Parathyroid adenoma (tissue), 2 donors: Measurements from ENCODE around the gene NT5DC3.

ENCODE experiments used
- H2AFZ ChIP-seq: fragments of 300-600 bp; sonication (generic); one replicate; pipeline ENCODE4 v1.7.0; 2017; ENCODE audit warnings: antibody characterized with exemption, mild to moderate bottlenecking
- H3K27ac ChIP-seq: fragments of 300-600 bp; sonication (generic); one replicate; pipeline ENCODE4 v1.7.0; 2017
- H3K27me3 ChIP-seq: fragments of 300-600 bp; sonication (generic); one replicate; pipeline ENCODE4 v1.7.0; 2017; ENCODE audit warnings: low read length; ENCODE audit not compliant: control insufficient read depth, insufficient read depth
- H3K36me3 ChIP-seq: fragments of 300-600 bp; sonication (generic); one replicate; pipeline ENCODE4 v1.7.0; 2017; ENCODE audit warnings: low read length; ENCODE audit not compliant: control insufficient read depth, insufficient read depth
- H3K4me1 ChIP-seq: fragments of 300-600 bp; sonication (generic); one replicate; pipeline ENCODE4 v1.7.0; 2017; ENCODE audit warnings: control low read depth
- H3K4me2 ChIP-seq: fragments of 300-600 bp; sonication (generic); one replicate; pipeline ENCODE4 v1.7.0; 2017; ENCODE audit warnings: low read length
- H3K4me3 ChIP-seq: fragments of 300-600 bp; sonication (generic); one replicate; pipeline ENCODE4 v1.7.0; 2017; ENCODE audit warnings: low read depth, low read length
- H3K79me2 ChIP-seq: fragments of 300-600 bp; sonication (generic); one replicate; pipeline ENCODE4 v1.7.0; 2017; ENCODE audit warnings: control low read depth
- H3K9ac ChIP-seq: fragments of 300-600 bp; sonication (generic); one replicate; pipeline ENCODE4 v1.7.0; 2017; ENCODE audit warnings: mild to moderate bottlenecking
- H3K9me3 ChIP-seq: fragments of 300-600 bp; sonication (generic); one replicate; pipeline ENCODE4 v1.7.0; 2017; ENCODE audit warnings: low read length; ENCODE audit not compliant: control insufficient read depth
- CTCF ChIP-seq: fragments of 300-600 bp; sonication (generic); IDR thresholded peaks from one replicate; pipeline ENCODE4 v1.7.0; 2017; ENCODE audit warnings: antibody characterized with exemption, mild to moderate bottlenecking
- donor health status: primary hyperparathyroidism.

The NT5DC3 gene

GRCh38 chr12:103834942-103835341 lies 6.1 kb downstream of the NT5DC3 start:
- Histone ChIP-seq H3K27ac (no peak overlapping the region), H3K4me3 (no peak overlapping the region), H3K79me2 (no peaks in the 10 kb centered on the region)

GRCh38 chr12:103833891-103834290 lies 7.1 kb downstream of the NT5DC3 start:
- H2AFZ ChIP-seq: no peak overlapping the region
- no peak overlapping the region for H3K4me3 ChIP-seq
- H3K4me2 ChIP-seq: no peak overlapping the region
- no peak for TF ChIP-seq CTCF
- no peaks in the 10 kb centered on the region for H3K9me3 ChIP-seq
- no peak overlapping the region for H3K27ac ChIP-seq
- no peaks in the 10 kb centered on the region for H3K4me1 ChIP-seq
- H3K27me3 ChIP-seq: no peaks in the 10 kb centered on the region
- no peaks in the 10 kb centered on the region for H3K79me2 ChIP-seq
- H3K9ac ChIP-seq: no peak overlapping the region
- H3K36me3 ChIP-seq: no peaks in the 10 kb centered on the region

More at GRCh38 chr12:103834942-103835341, 6.1 kb downstream of the NT5DC3 start:
- H2AFZ ChIP-seq: no peak overlapping the region
- TF ChIP-seq CTCF: no peak
- no peaks in the 10 kb centered on the region for H3K9me3 ChIP-seq
- no peaks in the 10 kb centered on the region for H3K4me1 ChIP-seq
- H3K27me3 ChIP-seq: no peaks in the 10 kb centered on the region
- H3K9ac ChIP-seq: no peak overlapping the region
- no peak overlapping the region for H3K4me2 ChIP-seq
- H3K36me3 ChIP-seq: no peaks in the 10 kb centered on the region

- no peak overlapping the region for H3K4me3 ChIP-seq
- no peak overlapping the region for H3K9ac ChIP-seq
- no peak overlapping the region for H3K4me2 ChIP-seq
- H3K4me1 ChIP-seq: no peaks in the 10 kb centered on the region
- TF ChIP-seq CTCF: no peak
- H2AFZ ChIP-seq: no peak overlapping the region
- no peaks in the 10 kb centered on the region for H3K27me3 ChIP-seq
- H3K9me3 ChIP-seq: no peaks in the 10 kb centered on the region
- H3K27ac ChIP-seq: no peak overlapping the region
- no peaks in the 10 kb centered on the region for H3K36me3 ChIP-seq
- H3K79me2 ChIP-seq: no peaks in the 10 kb centered on the region
Measured at GRCh38 chr12:103833095-103833775, 7.8 kb downstream of the NT5DC3 start.

GRCh38 chr12:103832048-103832997 lies 8.7 kb downstream of the NT5DC3 start:
- Histone ChIP-seq H3K36me3 (no peaks in the 10 kb centered on the region), H3K9ac (no peak overlapping the region), H3K9me3 (no peaks in the 10 kb centered on the region), H3K4me2 (no peak overlapping the region), H3K27ac (no peak overlapping the region), H2AFZ (no peak overlapping the region), H3K4me1 (no peaks in the 10 kb centered on the region), H3K4me3 (no peak overlapping the region), H3K79me2 (no peaks in the 10 kb centered on the region), H3K27me3 (no peaks in the 10 kb centered on the region)
- TF ChIP-seq CTCF: no peak
